Activated T-cell treated with anti-CD3 and anti-CD28 coated beads, Interleukin-2, amount 50 U/mL, for 1 hour (primary cell): ENCODE results near the gene SMURF1.

Experiments
- DNase-seq: peaks from one replicate; pipeline ENCODE4 v3.0.0-alpha.2; 2020

SMURF1 gene

GRCh38 chr7:99021941-99022560 is 121.9 kb downstream of the SMURF1 start:
- DNase-seq, result no peak

- DNase-seq, result no peak
Observed at GRCh38 chr7:99020413-99020715, 123.5 kb downstream of the SMURF1 start.

DNA sequence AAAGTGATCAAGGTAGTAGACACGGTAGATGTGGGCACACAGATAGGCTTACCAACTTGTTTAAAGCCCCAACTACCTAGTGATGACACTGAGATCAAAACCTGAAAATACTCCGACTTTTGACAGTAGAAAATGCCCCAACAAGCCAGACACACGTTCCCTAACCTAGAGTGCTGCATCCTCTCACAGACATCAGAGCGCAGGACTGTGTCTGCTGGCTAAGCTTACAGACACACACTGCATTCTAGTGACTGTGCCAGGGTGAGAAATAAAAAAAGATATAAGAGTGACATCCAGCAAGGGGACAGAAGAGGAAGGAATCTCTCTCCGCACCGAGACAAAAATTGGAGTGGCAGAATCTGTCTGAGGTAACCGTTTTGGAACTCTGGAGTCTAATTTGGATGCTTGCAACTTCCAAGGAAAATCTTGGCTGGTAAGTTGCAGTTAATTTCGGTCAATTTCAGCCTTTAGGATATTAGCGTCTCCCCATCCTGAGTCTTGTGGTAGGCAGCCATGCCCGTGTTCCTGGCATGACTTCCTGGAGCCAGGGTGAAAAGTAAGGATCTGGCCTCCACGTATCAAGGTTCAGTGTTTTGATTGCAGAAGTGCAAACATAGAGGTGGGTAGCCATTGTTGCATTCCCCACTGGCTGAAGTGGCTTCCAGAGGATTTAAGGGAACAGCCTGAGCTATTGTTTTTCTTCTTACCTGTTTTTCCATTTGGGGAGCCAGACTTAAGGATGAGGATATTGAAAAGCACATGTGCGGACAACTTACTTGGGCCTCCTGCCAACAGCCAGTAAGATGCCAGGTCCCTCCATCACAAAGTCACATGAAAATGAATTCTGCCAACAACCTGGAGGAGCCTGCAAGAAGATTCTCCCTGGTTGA is 124.1 kb downstream of the SMURF1 start:
- no peak for DNase-seq

DNA sequence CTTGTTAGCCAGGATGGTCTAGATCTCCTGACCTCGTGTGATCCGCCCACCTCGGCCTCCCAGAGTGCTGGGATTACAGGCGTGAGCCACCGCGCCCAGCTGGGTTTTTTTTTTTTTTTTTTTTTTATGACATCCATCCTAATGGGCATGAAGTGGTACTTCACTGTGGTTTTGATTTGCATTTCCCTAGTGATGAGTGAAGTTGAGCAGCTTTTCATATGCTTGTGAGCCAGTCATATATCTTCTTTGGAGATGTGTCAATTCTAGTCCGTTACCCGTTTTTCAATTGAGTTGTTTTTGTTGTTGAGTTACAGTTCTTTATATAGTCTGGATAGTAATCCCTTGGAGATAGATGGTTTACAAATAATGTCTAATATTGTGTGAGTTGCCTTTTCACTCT is 127.7 kb downstream of the SMURF1 start:
- no peak for DNase-seq

DNA sequence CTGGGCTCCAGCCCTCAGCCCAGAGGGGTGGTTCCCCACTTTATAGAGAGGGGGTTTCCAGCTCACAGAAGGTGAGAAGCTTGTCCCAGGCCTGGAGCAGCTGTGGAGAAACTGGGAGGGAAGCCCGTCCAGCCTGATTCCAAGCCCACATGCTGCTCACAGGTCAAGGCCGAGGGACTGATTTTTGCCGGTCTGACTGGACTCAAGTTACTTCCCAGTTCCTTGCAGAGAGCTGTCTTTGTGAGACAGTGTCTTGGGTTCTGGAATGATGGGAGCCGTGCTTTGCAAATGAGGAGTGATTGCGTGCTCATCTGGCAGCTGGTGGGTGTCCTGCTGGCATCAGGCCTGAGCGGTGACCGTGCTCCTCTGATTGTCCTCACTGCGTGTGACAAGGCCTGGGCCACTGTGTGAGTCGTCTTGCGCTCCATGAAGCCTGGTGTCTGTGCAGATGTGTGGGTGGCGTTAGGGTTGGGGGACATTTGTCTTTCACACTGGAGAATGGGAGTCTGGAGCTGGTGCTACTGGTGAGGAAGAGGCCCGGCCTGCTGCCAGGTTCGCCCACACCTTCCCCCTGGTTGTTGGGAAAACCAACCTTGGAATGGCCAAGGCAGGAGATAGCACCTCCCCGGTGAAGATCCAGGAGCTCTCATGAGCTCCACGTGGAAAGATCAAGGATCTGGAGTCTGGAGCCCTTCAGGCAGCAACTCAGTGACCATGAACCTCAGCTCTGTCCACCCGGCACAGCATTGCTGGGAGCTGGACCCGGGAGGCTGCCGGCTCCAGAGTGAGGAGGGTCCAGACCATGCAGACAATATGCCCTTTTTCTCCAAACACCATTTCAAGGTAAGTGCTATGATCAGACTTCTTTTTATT is 129.6 kb downstream of the SMURF1 start:
- DNase-seq, result no peak

DNA sequence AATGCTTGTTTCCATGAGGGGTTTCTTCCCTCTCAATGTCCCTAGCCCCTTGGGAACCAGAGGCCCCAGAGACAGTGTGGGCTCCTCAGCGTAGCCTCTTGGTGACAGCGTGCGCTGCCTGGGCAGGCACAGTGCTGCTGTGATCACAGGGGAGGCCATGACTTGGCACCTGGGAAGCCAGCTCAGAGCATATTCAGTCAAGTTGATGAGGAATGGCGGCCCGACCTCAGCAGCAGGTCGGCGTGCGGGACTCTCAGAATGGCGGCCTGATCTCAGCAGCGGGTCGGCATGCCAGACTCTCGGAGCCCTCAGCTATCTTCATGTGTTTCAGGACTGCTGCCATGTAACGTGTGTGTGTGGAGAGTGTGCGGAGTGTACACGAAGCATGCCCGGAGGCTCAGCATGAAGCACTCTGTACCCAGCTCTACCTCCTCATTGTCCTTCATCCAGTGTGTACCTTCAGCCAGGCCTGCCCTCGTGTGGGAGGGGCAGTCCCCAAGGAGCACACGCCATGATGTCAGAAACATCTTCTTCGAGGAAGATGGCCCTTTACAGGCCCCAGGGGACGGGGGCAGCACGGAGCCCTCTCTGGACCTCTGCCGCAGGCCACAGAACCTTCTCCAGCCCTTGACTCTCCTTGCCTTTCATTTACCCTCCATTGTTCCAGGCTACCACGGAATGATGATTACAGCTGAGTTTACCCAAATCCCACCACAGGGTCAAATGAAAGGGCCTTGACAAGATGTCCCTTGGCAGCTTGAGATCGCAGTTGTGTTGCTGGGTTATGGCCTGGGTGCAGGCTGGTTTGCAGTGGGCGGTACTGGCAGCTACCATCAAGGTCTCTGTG is 130.4 kb downstream of the SMURF1 start:
- DNase-seq, result no peak

DNA sequence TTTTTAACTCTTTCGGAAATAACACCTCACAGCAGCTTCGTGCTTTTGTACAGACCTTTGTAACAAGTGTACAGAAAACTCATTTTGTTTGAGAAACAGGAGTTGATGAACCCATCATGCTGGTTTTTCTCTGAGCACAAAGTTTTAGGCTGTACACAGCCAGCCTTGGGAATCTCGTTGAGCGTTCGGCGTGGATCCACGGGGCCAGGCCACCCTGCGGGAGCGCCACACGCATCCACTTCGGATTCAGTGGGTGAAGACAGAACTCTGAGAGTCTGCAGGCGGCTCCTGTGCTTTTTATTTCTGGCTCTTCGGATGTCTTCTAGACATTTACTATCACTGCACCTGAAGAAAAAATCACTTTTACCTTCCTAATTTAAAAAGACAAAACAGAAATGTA is 131.2 kb downstream of the SMURF1 start:
- no peak for DNase-seq

DNA sequence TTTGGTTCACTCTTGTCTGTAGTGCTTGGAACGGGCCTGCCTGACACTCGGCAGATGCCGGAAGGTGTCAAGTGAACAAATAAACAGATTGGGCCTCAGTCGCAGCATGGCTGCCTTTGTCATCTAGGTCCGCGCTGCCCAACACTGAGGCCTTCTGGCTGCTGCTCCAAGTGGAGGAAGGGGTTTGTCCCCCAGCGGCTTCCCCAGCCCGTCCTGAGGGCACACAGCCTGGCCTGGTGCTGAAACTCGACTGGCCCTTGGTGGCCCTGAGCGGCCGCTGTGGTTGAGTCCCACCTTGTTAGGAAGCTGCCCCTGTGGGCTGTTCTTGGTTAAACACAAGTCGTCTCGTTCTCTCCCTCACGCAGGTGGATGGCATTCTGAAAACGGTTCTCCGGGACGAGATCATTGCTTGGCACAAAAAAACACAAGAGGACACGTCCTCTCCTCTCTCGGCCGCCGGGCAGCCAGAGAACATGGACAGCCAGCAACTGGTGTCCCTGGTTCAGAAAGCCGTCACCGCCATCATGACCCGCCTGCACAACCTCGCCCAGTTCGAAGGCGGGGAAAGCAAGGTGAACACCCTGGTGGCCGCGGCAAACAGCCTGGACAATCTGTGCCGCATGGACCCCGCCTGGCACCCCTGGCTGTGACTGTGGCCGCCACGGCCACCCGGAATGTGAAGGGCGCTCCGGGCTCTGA is 132.1 kb downstream of the SMURF1 start:
- no peak for DNase-seq

DNA sequence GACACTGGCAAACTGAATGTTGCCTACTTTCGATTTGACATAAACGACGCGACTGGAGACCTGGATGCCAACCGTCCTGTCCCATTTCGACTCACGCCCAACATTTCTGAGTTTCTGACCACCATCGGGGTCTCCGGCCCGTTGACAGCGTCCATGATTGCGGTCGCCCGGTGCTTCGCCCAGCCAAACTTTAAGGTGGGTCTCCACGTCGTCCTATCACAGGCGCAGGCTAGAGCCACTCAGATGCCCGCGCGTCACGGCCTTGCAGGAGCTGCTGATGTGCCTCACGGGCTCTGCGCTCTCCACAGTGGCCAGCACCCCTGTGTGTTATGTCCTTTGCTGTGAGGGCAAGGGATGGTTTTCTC is 132.6 kb downstream of the SMURF1 start:
- no peak for DNase-seq

GRCh38 chr7:99010281-99010680 is 133.6 kb downstream of the SMURF1 start:
- no peak for DNase-seq

DNA sequence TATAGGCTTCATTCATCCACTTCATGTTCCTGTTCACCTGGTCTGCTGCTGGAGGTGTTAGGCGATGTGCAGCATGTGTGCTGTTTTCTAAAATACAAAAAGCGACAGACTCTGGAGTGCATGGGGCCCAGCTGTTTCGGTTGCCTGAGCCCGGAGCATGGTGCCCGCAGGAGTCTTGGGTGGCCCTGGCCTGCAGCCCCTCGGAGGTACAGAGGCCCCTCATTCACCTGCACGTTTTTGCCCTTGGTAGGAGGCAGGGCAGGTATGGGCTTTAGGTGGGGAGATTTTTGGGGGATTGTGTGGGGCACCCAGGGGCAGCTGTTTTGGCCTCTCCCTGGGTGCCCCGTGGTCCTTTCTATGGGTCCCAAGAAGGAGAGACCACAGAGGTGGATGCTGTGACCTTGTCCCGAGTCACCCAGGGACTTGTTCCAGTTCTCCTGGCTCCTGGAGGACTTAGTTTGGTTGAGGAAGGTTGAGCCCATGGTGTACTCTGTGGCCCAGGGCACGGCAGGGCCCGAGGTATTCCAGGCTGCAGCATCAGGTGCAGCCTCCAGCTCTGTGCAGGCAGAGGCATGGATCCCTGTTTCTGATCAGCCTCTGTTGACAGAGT is 134.9 kb downstream of the SMURF1 start:
- DNase-seq, result no peak

DNA sequence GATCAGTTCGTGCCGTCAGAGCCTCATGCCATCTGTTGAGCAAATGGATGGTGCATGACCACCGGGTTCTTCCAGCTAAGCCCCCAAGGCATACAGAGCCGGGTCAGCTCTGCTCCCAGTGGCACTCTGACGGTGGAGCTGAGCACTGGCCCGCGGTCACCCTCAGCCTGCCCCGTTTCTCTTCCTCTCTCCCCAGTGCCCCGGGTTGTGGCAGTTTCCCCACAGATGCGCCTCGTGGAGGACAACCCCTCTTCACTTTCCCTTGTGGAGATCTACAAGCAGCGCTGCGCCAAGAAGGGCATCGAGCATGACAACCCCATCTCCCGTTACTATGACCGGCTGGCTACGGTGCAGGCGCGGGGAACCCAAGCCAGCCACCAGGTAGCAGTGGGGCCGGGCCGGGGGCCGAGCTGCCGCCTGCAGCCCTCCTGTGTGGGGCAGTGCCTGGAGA is 135.7 kb downstream of the SMURF1 start:
- DNase-seq, result no peak

DNA sequence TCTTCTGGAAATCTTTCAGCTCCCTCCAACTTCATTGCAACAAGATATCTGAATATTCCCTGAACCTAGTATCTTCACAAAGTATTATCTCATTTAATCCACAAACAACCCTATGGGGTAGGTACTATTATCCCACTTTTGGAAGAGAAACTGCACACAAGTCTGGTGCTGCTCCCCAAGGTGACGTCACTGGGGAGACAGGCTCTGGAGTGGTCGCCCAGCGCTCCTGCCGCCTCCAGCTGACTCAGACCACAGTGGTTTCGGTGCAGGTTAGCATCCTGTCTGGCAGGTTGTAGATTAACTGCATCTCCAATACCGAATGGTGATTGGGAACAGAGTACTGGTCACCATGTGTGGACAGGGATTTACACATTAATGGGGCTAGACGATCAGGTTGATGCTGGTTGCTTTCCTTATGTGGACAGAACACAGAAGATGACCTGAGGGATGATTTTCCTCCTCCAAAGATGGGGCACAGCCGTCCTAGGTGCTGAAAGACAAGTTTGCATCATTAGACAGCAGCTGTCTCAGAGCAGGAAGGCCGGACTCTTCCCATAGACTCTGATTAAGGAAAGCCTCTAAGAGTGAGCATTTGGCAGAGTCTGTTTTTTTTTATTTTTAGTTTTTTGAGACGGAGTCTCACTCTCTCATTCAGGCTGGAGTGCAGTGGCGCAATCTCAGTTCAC is 137.0 kb downstream of the SMURF1 start:
- DNase-seq, result no peak

GRCh38 chr7:99005776-99006175 is 138.1 kb downstream of the SMURF1 start:
- no peak for DNase-seq

GRCh38 chr7:99004781-99005500 is 139.0 kb downstream of the SMURF1 start:
- no peak for DNase-seq

- DNase-seq, result no peak
Observed at GRCh38 chr7:99004216-99004615, 139.7 kb downstream of the SMURF1 start.

DNA sequence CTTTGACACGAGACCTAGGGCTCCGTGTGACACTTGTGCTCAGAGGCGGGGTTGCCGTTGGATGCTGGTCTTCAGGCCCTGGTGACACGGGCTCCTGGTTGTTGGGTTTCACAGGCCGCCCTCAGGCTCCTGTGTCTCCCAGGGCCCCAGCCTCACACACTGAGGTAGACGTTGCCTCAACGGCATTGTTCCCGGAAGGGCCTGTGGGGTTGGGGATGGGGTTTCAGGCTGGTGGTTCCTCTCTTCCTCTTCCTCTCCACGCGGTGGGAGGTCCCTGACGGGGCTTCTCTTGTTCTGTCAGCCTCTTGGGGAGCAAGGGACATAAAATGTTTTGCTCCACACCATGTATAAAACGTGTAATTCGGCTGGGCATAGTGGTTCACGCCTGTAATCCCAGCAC is 140.5 kb downstream of the SMURF1 start:
- DNase-seq, result no peak

- no peak for DNase-seq
Observed at GRCh38 chr7:99002827-99003212, 141.1 kb downstream of the SMURF1 start.

DNA sequence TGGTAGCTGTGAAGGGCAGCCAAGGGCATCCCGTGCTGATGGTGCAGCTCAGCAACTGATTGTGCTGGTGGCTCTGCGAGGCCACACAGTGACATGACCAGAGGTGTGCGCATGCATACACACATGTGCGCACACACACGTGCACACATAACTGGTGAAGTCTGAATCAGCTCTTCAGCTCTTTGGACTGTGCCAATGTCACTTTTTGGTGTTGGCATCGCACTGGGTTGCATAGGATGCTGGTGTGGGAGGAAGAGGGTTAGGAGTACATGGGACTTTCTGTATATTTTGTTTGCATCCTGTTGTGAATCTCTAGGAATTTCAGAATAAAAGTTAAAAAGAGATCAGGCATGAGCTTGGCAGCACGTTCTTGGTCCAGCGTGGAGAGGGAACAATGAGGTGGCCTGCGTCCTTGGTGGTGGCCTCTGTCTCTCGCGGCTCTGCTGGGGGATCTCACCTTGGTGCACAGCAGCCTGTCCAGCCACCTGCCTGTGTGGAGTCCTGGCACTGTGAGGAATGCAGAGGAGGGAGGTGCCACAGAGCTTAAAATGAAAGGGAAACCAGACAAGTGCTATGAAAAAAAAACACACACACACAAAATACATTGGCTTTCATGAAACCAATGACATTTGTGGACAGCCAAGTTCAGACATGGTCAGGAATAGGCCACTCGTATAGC is 141.6 kb downstream of the SMURF1 start:
- no peak for DNase-seq
